ENCODE measurements around the gene PAQR4.
A peak's percentile ranks its signal among the peaks of the same experiment; 100 is the strongest.

PAQR4 gene

DNA sequence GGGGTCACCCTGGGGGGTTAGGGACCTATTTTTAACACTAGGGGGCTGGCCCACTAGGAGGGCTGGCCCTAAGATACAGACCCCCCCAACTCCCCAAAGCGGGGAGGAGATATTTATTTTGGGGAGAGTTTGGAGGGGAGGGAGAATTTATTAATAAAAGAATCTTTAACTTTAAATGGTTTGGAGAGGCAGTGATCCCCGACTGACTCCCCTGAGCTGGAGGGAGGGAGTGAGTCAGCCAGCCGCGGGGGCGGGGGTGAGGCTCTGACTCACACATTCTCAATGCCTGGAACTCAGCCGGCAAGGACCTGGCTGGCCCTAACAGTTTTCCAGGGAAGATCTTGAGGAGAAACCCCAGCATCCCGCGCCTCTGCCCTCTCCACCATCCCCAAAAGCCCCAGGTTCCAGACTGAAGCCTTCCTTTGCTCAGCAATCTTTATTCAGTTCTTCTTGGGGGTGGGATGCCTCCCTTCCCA, 53.1 kb downstream of the PAQR4 start (continued):
- TF ChIP-seq ZBTB10 (tag by site-specific recombination; IDR thresholded peaks at IDR 0.05), result no peak
- TF ChIP-seq, protein P1, sequence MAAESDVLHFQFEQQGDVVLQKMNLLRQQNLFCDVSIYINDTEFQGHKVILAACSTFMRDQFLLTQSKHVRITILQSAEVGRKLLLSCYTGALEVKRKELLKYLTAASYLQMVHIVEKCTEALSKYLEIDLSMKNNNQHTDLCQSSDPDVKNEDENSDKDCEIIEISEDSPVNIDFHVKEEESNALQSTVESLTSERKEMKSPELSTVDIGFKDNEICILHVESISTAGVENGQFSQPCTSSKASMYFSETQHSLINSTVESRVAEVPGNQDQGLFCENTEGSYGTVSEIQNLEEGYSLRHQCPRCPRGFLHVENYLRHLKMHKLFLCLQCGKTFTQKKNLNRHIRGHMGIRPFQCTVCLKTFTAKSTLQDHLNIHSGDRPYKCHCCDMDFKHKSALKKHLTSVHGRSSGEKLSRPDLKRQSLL (tag by site-specific recombination; IDR thresholded peaks at IDR 0.05), result peak; percentile 6; the same call in 1 of the 2 replicates
- TF ChIP-seq ZBTB48 (tag by site-specific recombination; IDR thresholded peaks at IDR 0.05), result 0 out of 2 replicates have a peak, but pooled peaks have one; percentile 65
- TF ChIP-seq GLI4 (tag by site-specific recombination; IDR thresholded peaks at IDR 0.05), result no peak
- TF ChIP-seq ZFP69B (tag by site-specific recombination; IDR thresholded peaks at IDR 0.05), result no peak
- 0 out of 2 replicates have a peak, but pooled peaks have one; percentile 20 for TF ChIP-seq BCL11B (tag by site-specific recombination; IDR thresholded peaks at IDR 0.05; ENCODE audit: low read depth)
- peak; percentile 57; the same call in 1 of the 2 replicates for TF ChIP-seq ZNF76 (tag by site-specific recombination; IDR thresholded peaks at IDR 0.05; ENCODE audit: borderline replicate concordance, low read depth)
- no peak for TF ChIP-seq ZNF174 (tag by site-specific recombination; IDR thresholded peaks at IDR 0.05)

- Histone ChIP-seq H3K9me3 (ENCODE audit: control insufficient read depth, insufficient read depth, low read depth, low read length) (no peaks in the 10 kb centered on the region), H3K36me3 (ENCODE audit: control insufficient read depth in 2 of 2, insufficient read depth in 1 of 2, low read length in 2 of 2) (peaks cover 0 to 22% of the 10 kb centered on the region in 2 experiments; a peak in 1 of 3 replicates), H3K27ac (ENCODE audit: extremely low read depth, low read depth, low read length) (peak overlapping the region; percentile 54), H3K4me3 (ENCODE audit: low read depth, low read length) (peak overlapping the region; percentile 72), H3K4me1 (ENCODE audit: control insufficient read depth, insufficient read depth, low read length) (peaks cover 23% of the 10 kb centered on the region)
- POLR2A ChIA-PET, result interaction anchor here (0.6 to 11.9 kb wide), 14 partner anchors 10 to 488 kb away, joined by 3 to 247 read pairs (median 4); partner anchors contain the start of genes KREMEN2, PAQR4 and PKMYT1
- CTCF ChIA-PET, result interaction anchor here (0.6 to 4.1 kb wide), 6 partner anchors 8 to 1922 kb away, joined by 3 to 41 read pairs (median 3); no protein-coding TSS in a partner anchor
- no peak; the same call in 1 of the 2 replicates for TF ChIP-seq IKZF3 (tag by site-specific recombination; IDR thresholded peaks at IDR 0.05)
- TF ChIP-seq ZNF19 (tag by site-specific recombination; IDR thresholded peaks at IDR 0.05; ENCODE audit: low read depth), result no peak
- TF ChIP-seq ZXDB (tag by site-specific recombination; IDR thresholded peaks at IDR 0.05), result peak; percentile 12; the same call in 1 of the 2 replicates
- TF ChIP-seq, protein P2, sequence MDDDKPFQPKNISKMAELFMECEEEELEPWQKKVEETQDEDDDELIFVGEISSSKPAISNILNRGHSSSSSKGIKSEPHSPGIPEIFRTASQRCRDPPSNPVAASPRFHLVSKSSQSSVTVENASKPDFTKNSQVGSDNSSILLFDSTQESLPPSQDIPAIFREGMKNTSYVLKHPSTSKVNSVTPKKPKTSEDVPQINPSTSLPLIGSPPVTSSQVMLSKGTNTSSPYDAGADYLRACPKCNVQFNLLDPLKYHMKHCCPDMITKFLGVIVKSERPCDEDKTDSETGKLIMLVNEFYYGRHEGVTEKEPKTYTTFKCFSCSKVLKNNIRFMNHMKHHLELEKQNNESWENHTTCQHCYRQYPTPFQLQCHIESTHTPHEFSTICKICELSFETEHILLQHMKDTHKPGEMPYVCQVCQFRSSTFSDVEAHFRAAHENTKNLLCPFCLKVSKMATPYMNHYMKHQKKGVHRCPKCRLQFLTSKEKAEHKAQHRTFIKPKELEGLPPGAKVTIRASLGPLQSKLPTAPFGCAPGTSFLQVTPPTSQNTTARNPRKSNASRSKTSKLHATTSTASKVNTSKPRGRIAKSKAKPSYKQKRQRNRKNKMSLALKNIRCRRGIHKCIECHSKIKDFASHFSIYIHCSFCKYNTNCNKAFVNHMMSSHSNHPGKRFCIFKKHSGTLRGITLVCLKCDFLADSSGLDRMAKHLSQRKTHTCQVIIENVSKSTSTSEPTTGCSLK (tag by site-specific recombination; IDR thresholded peaks at IDR 0.05), result no peak
- no peak for TF ChIP-seq ZNF791 (tag by site-specific recombination; IDR thresholded peaks at IDR 0.05)
- TF ChIP-seq ZBTB21 (tag by site-specific recombination; IDR thresholded peaks at IDR 0.05), result no peak
- no peak for TF ChIP-seq ZNF214 (tag by site-specific recombination; IDR thresholded peaks at IDR 0.05; ENCODE audit: borderline replicate concordance)
- no peak for TF ChIP-seq KLF9 (tag by site-specific recombination; IDR thresholded peaks at IDR 0.05; ENCODE audit: low read depth)
- no peak for TF ChIP-seq ZNF596 (tag by site-specific recombination; IDR thresholded peaks at IDR 0.05)
- no peak for TF ChIP-seq ZSCAN5A (tag by site-specific recombination; IDR thresholded peaks at IDR 0.05)
- TF ChIP-seq GLIS1 (tag by site-specific recombination; IDR thresholded peaks at IDR 0.05), result peak; percentile 80
- no peak for TF ChIP-seq SCRT1 (tag by site-specific recombination; IDR thresholded peaks at IDR 0.05; ENCODE audit: borderline replicate concordance)
- TF ChIP-seq ZBTB20 (tag by site-specific recombination; IDR thresholded peaks at IDR 0.05), result no peak
- TF ChIP-seq ZNF610 (tag by site-specific recombination; IDR thresholded peaks at IDR 0.05; ENCODE audit: borderline replicate concordance), result no peak
- TF ChIP-seq, protein P3, sequence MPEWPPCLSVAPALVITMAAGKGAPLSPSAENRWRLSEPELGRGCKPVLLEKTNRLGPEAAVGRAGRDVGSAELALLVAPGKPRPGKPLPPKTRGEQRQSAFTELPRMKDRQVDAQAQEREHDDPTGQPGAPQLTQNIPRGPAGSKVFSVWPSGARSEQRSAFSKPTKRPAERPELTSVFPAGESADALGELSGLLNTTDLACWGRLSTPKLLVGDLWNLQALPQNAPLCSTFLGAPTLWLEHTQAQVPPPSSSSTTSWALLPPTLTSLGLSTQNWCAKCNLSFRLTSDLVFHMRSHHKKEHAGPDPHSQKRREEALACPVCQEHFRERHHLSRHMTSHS (tag by site-specific recombination; IDR thresholded peaks at IDR 0.05), result no peak
- no peak for TF ChIP-seq SCRT2 (tag by site-specific recombination; IDR thresholded peaks at IDR 0.05)
- no peak for TF ChIP-seq ZNF623 (tag by site-specific recombination; IDR thresholded peaks at IDR 0.05)
- no peak for TF ChIP-seq ZNF561 (tag by site-specific recombination; IDR thresholded peaks at IDR 0.05; ENCODE audit: borderline replicate concordance)
- no peak for TF ChIP-seq ZNF292 (tag by site-specific recombination; IDR thresholded peaks at IDR 0.05; ENCODE audit: borderline replicate concordance, low read depth)
- TF ChIP-seq ZFP37 (tag by site-specific recombination; IDR thresholded peaks at IDR 0.05), result peak; percentile 41; the same call in 1 of the 2 replicates
Observed at GRCh38 chr16:3022684-3023414, 53.7 kb downstream of the PAQR4 start.

Data from HEK293 (cell line).